ENCODE data around the gene TNFSF11. TPM values are rescaled to one million over a fixed set of nuclear protein-coding genes. Genes with fewer than 3 reads are reported as not detected.

The TNFSF11 gene
- total and polyA plus RNA-seq, 4 donors: 0.15 to 0.40 (median 0.22) TPM; not detected in 1

- 60% methylated on average over 1 of the region's 4 CpGs for WGBS (ENCODE audit: insufficient coverage)
- no peaks in the 10 kb centered on the region for H3K36me3 ChIP-seq (ENCODE audit: control insufficient read depth, insufficient read depth, low read length)
- H3K9me3 ChIP-seq (ENCODE audit: control insufficient read depth, insufficient read depth, low read length): no peaks in the 10 kb centered on the region
- no peak overlapping the region for H3K4me3 ChIP-seq (ENCODE audit: low read depth, low read length)
- H3K27ac ChIP-seq (ENCODE audit: low read depth, low read length): no peak overlapping the region
- no peaks in the 10 kb centered on the region for H3K4me1 ChIP-seq (ENCODE audit: control insufficient read depth, insufficient read depth, low read length)
- H3K27me3 ChIP-seq (ENCODE audit: control insufficient read depth, insufficient read depth, low read length): no peaks in the 10 kb centered on the region
- DNase-seq (ENCODE audit: low read depth in 4 of 6, low spot score in 6 of 6): peak in 2 of 6 donors; percentile 26 to 53
Observed at GRCh38 chr13:42543215-42543797, 30.6 kb upstream of the TNFSF11 start.

GRCh38 chr13:42544246-42544926, 29.6 kb upstream of the TNFSF11 start:
- no peaks in the 10 kb centered on the region for H3K4me1 ChIP-seq (ENCODE audit: control insufficient read depth, insufficient read depth, low read length)
- no peak overlapping the region for H3K4me3 ChIP-seq (ENCODE audit: low read depth, low read length)
- no peaks in the 10 kb centered on the region for H3K9me3 ChIP-seq (ENCODE audit: control insufficient read depth, insufficient read depth, low read length)
- H3K36me3 ChIP-seq (ENCODE audit: control insufficient read depth, insufficient read depth, low read length): no peaks in the 10 kb centered on the region
- H3K27ac ChIP-seq (ENCODE audit: low read depth, low read length): no peak overlapping the region
- H3K27me3 ChIP-seq (ENCODE audit: control insufficient read depth, insufficient read depth, low read length): no peaks in the 10 kb centered on the region
- DNase-seq (ENCODE audit: low read depth in 4 of 6, low spot score in 6 of 6): no peak
- WGBS (ENCODE audit: insufficient coverage): 85% methylated on average over 2 of the region's 4 CpGs

- Histone ChIP-seq H3K9me3 (ENCODE audit: control insufficient read depth, insufficient read depth, low read length) (no peaks in the 10 kb centered on the region), H3K36me3 (ENCODE audit: control insufficient read depth, insufficient read depth, low read length) (no peaks in the 10 kb centered on the region), H3K27ac (ENCODE audit: low read depth, low read length) (no peak overlapping the region), H3K4me1 (ENCODE audit: control insufficient read depth, insufficient read depth, low read length) (no peaks in the 10 kb centered on the region), H3K4me3 (ENCODE audit: low read depth, low read length) (no peak overlapping the region), H3K27me3 (ENCODE audit: control insufficient read depth, insufficient read depth, low read length) (no peaks in the 10 kb centered on the region)
- 94% methylated on average over 2 of the region's 3 CpGs for WGBS (ENCODE audit: insufficient coverage)
- no peak for DNase-seq (ENCODE audit: low read depth in 4 of 6, low spot score in 6 of 6)
Observed at GRCh38 chr13:42545842-42546241, 28.1 kb upstream of the TNFSF11 start.

GRCh38 chr13:42547612-42548011, 26.3 kb upstream of the TNFSF11 start:
- H3K27me3 ChIP-seq (ENCODE audit: control insufficient read depth, insufficient read depth, low read length): no peaks in the 10 kb centered on the region
- 100% methylated on average over 1 of the region's 1 CpG for WGBS (ENCODE audit: insufficient coverage)

GRCh38 chr13:42548731-42549551, 25.0 kb upstream of the TNFSF11 start:
- WGBS (ENCODE audit: insufficient coverage): 76% methylated on average over 8 of the region's 10 CpGs
- H3K27me3 ChIP-seq (ENCODE audit: control insufficient read depth, insufficient read depth, low read length): no peaks in the 10 kb centered on the region
- H3K9me3 ChIP-seq (ENCODE audit: control insufficient read depth, insufficient read depth, low read length): no peaks in the 10 kb centered on the region
- no peak overlapping the region for H3K4me3 ChIP-seq (ENCODE audit: low read depth, low read length)
- H3K4me1 ChIP-seq (ENCODE audit: control insufficient read depth, insufficient read depth, low read length): no peaks in the 10 kb centered on the region
- no peaks in the 10 kb centered on the region for H3K36me3 ChIP-seq (ENCODE audit: control insufficient read depth, insufficient read depth, low read length)
- H3K27ac ChIP-seq (ENCODE audit: low read depth, low read length): no peak overlapping the region
- DNase-seq (ENCODE audit: low read depth in 4 of 6, low spot score in 6 of 6): peak in 1 of 6 donors; percentile 13

More at GRCh38 chr13:42547612-42548011, 26.3 kb upstream of the TNFSF11 start:
- no peaks in the 10 kb centered on the region for H3K36me3 ChIP-seq (ENCODE audit: control insufficient read depth, insufficient read depth, low read length)
- no peak for DNase-seq (ENCODE audit: low read depth in 4 of 6, low spot score in 6 of 6)
- no peaks in the 10 kb centered on the region for H3K4me1 ChIP-seq (ENCODE audit: control insufficient read depth, insufficient read depth, low read length)
- no peak overlapping the region for H3K27ac ChIP-seq (ENCODE audit: low read depth, low read length)
- no peaks in the 10 kb centered on the region for H3K9me3 ChIP-seq (ENCODE audit: control insufficient read depth, insufficient read depth, low read length)
- H3K4me3 ChIP-seq (ENCODE audit: low read depth, low read length): no peak overlapping the region

GRCh38 chr13:42549552-42549936, 24.4 kb upstream of the TNFSF11 start:
- no peak for DNase-seq (ENCODE audit: low read depth in 4 of 6, low spot score in 6 of 6)
- WGBS (ENCODE audit: insufficient coverage): no CpG with 5 or more reads among the region's 4 CpGs
- H3K27ac ChIP-seq (ENCODE audit: low read depth, low read length): no peak overlapping the region
- no peaks in the 10 kb centered on the region for H3K36me3 ChIP-seq (ENCODE audit: control insufficient read depth, insufficient read depth, low read length)
- no peaks in the 10 kb centered on the region for H3K9me3 ChIP-seq (ENCODE audit: control insufficient read depth, insufficient read depth, low read length)
- no peaks in the 10 kb centered on the region for H3K27me3 ChIP-seq (ENCODE audit: control insufficient read depth, insufficient read depth, low read length)
- no peak overlapping the region for H3K4me3 ChIP-seq (ENCODE audit: low read depth, low read length)
- H3K4me1 ChIP-seq (ENCODE audit: control insufficient read depth, insufficient read depth, low read length): no peaks in the 10 kb centered on the region

- H3K27me3 ChIP-seq (ENCODE audit: control insufficient read depth, insufficient read depth, low read length): no peaks in the 10 kb centered on the region
- 100% methylated on average over 1 of the region's 2 CpGs for WGBS (ENCODE audit: insufficient coverage)
- H3K9me3 ChIP-seq (ENCODE audit: control insufficient read depth, insufficient read depth, low read length): no peaks in the 10 kb centered on the region
- no peaks in the 10 kb centered on the region for H3K36me3 ChIP-seq (ENCODE audit: control insufficient read depth, insufficient read depth, low read length)
- no peak overlapping the region for H3K4me3 ChIP-seq (ENCODE audit: low read depth, low read length)
- H3K4me1 ChIP-seq (ENCODE audit: control insufficient read depth, insufficient read depth, low read length): no peaks in the 10 kb centered on the region
- H3K27ac ChIP-seq (ENCODE audit: low read depth, low read length): no peak overlapping the region
- no peak for DNase-seq (ENCODE audit: low read depth in 4 of 6, low spot score in 6 of 6)
Observed at GRCh38 chr13:42551611-42552010, 22.3 kb upstream of the TNFSF11 start.

- no peaks in the 10 kb centered on the region for H3K4me1 ChIP-seq (ENCODE audit: control insufficient read depth, insufficient read depth, low read length)
- H3K27ac ChIP-seq (ENCODE audit: low read depth, low read length): no peak overlapping the region
- no peak overlapping the region for H3K4me3 ChIP-seq (ENCODE audit: low read depth, low read length)
- no peaks in the 10 kb centered on the region for H3K36me3 ChIP-seq (ENCODE audit: control insufficient read depth, insufficient read depth, low read length)
- DNase-seq (ENCODE audit: low read depth in 4 of 6, low spot score in 6 of 6): no peak
- H3K27me3 ChIP-seq (ENCODE audit: control insufficient read depth, insufficient read depth, low read length): no peaks in the 10 kb centered on the region
- no peaks in the 10 kb centered on the region for H3K9me3 ChIP-seq (ENCODE audit: control insufficient read depth, insufficient read depth, low read length)
- WGBS (ENCODE audit: insufficient coverage): 100% methylated on average over 1 of the region's 3 CpGs
Observed at GRCh38 chr13:42553098-42554046, 20.6 kb upstream of the TNFSF11 start.

GRCh38 chr13:42559057-42559456, 14.9 kb upstream of the TNFSF11 start:
- no peaks in the 10 kb centered on the region for H3K27me3 ChIP-seq (ENCODE audit: control insufficient read depth, insufficient read depth, low read length)
- no peaks in the 10 kb centered on the region for H3K4me1 ChIP-seq (ENCODE audit: control insufficient read depth, insufficient read depth, low read length)
- no peaks in the 10 kb centered on the region for H3K9me3 ChIP-seq (ENCODE audit: control insufficient read depth, insufficient read depth, low read length)
- no peak for DNase-seq (ENCODE audit: low read depth in 4 of 6, low spot score in 6 of 6)
- H3K4me3 ChIP-seq (ENCODE audit: low read depth, low read length): no peak overlapping the region
- H3K27ac ChIP-seq (ENCODE audit: low read depth, low read length): no peak overlapping the region
- H3K36me3 ChIP-seq (ENCODE audit: control insufficient read depth, insufficient read depth, low read length): no peaks in the 10 kb centered on the region

Measured in spinal cord (tissue), 10 donors.